Measurements from ENCODE around the gene TALDO1.

DNA sequence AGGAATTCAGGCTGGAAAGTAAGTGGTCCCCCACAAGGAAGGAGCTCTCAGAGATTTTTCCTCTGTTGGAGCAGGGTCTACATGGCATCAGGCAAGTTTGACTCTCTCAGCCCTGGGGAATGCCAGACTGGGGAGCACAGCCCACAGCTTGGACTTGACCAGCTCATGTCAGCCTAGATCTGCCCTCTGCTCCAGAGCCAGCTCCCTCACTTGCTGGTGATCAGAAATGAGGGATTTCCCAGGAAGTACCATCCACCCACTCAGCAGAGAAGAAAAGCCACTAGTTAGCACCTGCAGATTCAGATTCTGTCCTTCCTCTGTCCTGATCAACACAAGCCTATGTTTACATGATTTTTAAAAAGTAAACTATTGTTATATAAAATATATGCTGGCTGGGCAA is 13.0 kb downstream of the TALDO1 start:
- no peak for TF ChIP-seq EZH2 (IDR thresholded peaks at IDR 0.05)
- TF ChIP-seq, protein P1, sequence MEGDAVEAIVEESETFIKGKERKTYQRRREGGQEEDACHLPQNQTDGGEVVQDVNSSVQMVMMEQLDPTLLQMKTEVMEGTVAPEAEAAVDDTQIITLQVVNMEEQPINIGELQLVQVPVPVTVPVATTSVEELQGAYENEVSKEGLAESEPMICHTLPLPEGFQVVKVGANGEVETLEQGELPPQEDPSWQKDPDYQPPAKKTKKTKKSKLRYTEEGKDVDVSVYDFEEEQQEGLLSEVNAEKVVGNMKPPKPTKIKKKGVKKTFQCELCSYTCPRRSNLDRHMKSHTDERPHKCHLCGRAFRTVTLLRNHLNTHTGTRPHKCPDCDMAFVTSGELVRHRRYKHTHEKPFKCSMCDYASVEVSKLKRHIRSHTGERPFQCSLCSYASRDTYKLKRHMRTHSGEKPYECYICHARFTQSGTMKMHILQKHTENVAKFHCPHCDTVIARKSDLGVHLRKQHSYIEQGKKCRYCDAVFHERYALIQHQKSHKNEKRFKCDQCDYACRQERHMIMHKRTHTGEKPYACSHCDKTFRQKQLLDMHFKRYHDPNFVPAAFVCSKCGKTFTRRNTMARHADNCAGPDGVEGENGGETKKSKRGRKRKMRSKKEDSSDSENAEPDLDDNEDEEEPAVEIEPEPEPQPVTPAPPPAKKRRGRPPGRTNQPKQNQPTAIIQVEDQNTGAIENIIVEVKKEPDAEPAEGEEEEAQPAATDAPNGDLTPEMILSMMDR (IDR thresholded peaks at IDR 0.05), result no peak
